Small intestine (tissue), 7 donors: ENCODE results near the gene GDPD3. TPM values are rescaled to one million over a fixed set of nuclear protein-coding genes. Genes with fewer than 3 reads are reported as not detected.

Source experiments
- DNase-seq, 2 donors: peaks; one replicate each; pipeline versions ENCODE4 v3.0.0 to v3.0.0-alpha.2; 2013
- FAIRE-seq: peaks from 2 replicates; lab custom pipeline; 2012; peaks lifted over from hg19 to GRCh38; lab: Jason Lieb, UNC
- H3K27ac ChIP-seq, 3 donors: one replicate each; pipeline ENCODE4 v1.5.1; 2013; ENCODE audit warnings: low read length in 2 of 3, mild to moderate bottlenecking in 2 of 3, control low read depth in 1 of 3, inconsistent platforms in 1 of 3, low read depth in 1 of 3, moderate library complexity in 1 of 3
- H3K27me3 ChIP-seq, 3 donors: one replicate each; pipeline ENCODE4 v1.6.1; 2013; ENCODE audit warnings: low read length in 3 of 3, inconsistent platforms in 1 of 3; ENCODE audit not compliant: control insufficient read depth in 3 of 3, insufficient read depth in 3 of 3
- H3K36me3 ChIP-seq, 3 donors: one replicate each; pipeline ENCODE4 v1.6.1; 2013; ENCODE audit warnings: low read length in 3 of 3, inconsistent platforms in 1 of 3, low read depth in 1 of 3, mild to moderate bottlenecking in 1 of 3, moderate library complexity in 1 of 3; ENCODE audit not compliant: control insufficient read depth in 3 of 3, insufficient read depth in 2 of 3
- H3K4me1 ChIP-seq, 3 donors: one replicate each; pipeline ENCODE4 v1.6.1; 2013; ENCODE audit warnings: low read length in 2 of 3, inconsistent platforms in 1 of 3, low read depth in 1 of 3, mild to moderate bottlenecking in 1 of 3, moderate library complexity in 1 of 3; ENCODE audit not compliant: control insufficient read depth in 3 of 3, insufficient read depth in 2 of 3
- H3K4me3 ChIP-seq, 3 donors: one replicate each; pipeline ENCODE4 v1.5.1; 2013; ENCODE audit warnings: low read length in 3 of 3, control low read depth in 1 of 3, inconsistent platforms in 1 of 3, low read depth in 1 of 3, mild to moderate bottlenecking in 1 of 3, moderate library complexity in 1 of 3
- H3K9me3 ChIP-seq, 2 donors: one replicate each; pipeline ENCODE4 v1.6.1; 2013; ENCODE audit warnings: low read depth in 1 of 2, low read length in 1 of 2; ENCODE audit not compliant: control insufficient read depth in 2 of 2, insufficient read depth in 1 of 2
- WGBS, 3 donors: extraction: QIAGEN DNeasy Blood & Tissue Kit; methylation state at CpG; one replicate each; pipeline ENCODE4 v1.1.7; 2013; 5-methylcytosine and 5-hydroxymethylcytosine counted together
- polyA plus RNA-seq, 4 donors: library from polyadenylated mRNA; stranded (reverse) in 3 of 4; unstranded in 1 of 4; fragments of 200-250 nt in 3 of 4; fragments of 120-200 nt in 1 of 4; gene quantifications; one replicate each; pipeline versions ENCODE4 v1.2.1 to v1.2.3, GENCODE V29; 2013
- donor health status: healthy with polysubstance abuse.
- donor health status: control.
- donor health status: control.
- donor health status: Bipolar disorder and iron deficiency.
- donor health status: healthy.

The GDPD3 gene
- polyA plus RNA-seq, 4 donors = 13.2 to 23.9 (median 19.5) TPM

GRCh38 chr16:30069611-30070462 lies 43.5 kb downstream of the GDPD3 start:
- Histone ChIP-seq H3K36me3 (peaks cover 19 to 72% (median 32%) of the 10 kb centered on the region in 3 donors), H3K27me3 (no peaks in the 10 kb centered on the region), H3K4me3 (no peak overlapping the region), H3K27ac (peak overlapping the region in 1 of 3 donors; percentile 1), H3K9me3 (no peaks in the 10 kb centered on the region), H3K4me1 (peaks cover 0 to 20% (median 2%) of the 10 kb centered on the region in 3 donors)
- DNase-seq (no peak), FAIRE-seq (no peak)
- 77 to 86% (median 78%) methylated on average over 30 to 31 of the region's 31 CpGs for WGBS, 3 donors

DNA sequence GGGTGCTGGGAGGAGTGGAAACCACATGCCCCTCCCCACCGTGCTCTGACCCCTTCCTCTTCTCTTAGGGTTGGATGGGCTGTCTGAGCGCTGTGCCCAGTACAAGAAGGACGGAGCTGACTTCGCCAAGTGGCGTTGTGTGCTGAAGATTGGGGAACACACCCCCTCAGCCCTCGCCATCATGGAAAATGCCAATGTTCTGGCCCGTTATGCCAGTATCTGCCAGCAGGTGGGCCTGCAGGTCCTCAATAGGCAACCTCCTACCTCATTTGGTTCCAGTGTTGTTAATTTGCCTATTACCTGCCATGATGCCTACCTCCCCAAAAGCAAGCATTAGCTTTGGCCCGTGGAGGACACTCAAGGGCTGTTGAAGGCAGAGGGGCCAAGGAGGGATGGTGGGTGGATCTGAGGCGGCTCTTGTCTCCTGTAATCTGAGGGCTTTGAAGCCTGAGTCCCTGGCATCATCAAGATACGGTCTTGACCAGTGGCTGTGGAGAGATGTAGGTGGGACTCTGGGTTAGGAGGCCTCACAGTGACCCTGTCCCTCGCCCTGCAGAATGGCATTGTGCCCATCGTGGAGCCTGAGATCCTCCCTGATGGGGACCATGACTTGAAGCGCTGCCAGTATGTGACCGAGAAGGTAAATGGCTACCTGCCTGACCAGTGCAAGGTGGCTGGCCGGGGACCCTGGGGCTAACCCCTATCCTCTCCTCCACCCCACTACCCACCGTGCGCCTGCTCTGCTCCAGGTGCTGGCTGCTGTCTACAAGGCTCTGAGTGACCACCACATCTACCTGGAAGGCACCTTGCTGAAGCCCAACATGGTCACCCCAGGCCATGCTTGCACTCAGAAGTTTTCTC lies 44.4 kb downstream of the GDPD3 start:
- H3K36me3 ChIP-seq = peaks cover 19 to 72% (median 32%) of the 10 kb centered on the region in 3 donors
- 79 to 83% (median 81%) methylated on average over 17 of the region's 17 CpGs for WGBS, 3 donors
- H3K27ac ChIP-seq = peak overlapping the region in 1 of 3 donors; percentile 26
- no peak overlapping the region for H3K4me3 ChIP-seq
- FAIRE-seq = no peak
- no peaks in the 10 kb centered on the region for H3K27me3 ChIP-seq
- peak; percentile 36 to 49 for DNase-seq
- peaks cover 0 to 27% (median 2%) of the 10 kb centered on the region in 3 donors for H3K4me1 ChIP-seq
- H3K9me3 ChIP-seq = no peaks in the 10 kb centered on the region

- peak overlapping the region in 1 of 3 donors; percentile 26 for H3K27ac ChIP-seq
- DNase-seq = no peak
Observed at GRCh38 chr16:30068333-30068732, 45.0 kb downstream of the GDPD3 start.

DNA sequence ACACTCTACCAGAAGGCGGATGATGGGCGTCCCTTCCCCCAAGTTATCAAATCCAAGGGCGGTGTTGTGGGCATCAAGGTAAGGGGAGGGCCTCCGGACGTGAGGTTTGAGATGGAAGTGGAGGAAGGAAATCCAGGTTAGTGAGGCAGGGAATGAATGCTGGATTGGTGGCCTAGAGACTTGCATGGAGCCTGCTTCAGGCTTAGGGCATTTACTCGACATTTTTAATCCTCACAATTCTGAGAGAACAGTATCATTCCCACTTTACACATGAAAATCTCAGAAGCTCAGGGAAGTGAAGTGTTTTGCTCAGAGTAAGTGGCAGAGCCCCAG lies 45.8 kb downstream of the GDPD3 start:
- peak overlapping the region in 1 of 3 donors; percentile 3 for H3K27ac ChIP-seq
- WGBS, 3 donors = 48 to 67% (median 53%) methylated on average over 6 of the region's 6 CpGs
- no peaks in the 10 kb centered on the region for H3K9me3 ChIP-seq
- H3K36me3 ChIP-seq = peaks cover 19 to 64% (median 32%) of the 10 kb centered on the region in 3 donors
- FAIRE-seq (no peak), DNase-seq (no peak)
- peak overlapping the region in 1 of 3 donors; percentile 85 for H3K4me3 ChIP-seq
- peaks cover 0 to 36% (median 6%) of the 10 kb centered on the region in 3 donors for H3K4me1 ChIP-seq
- H3K27me3 ChIP-seq = no peaks in the 10 kb centered on the region

More at GRCh38 chr16:30068333-30068732, 45.0 kb downstream of the GDPD3 start:
- H3K9me3 ChIP-seq = no peaks in the 10 kb centered on the region
- no peak for FAIRE-seq
- H3K4me3 ChIP-seq = no peak overlapping the region
- no peaks in the 10 kb centered on the region for H3K27me3 ChIP-seq
- 78 to 80% (median 79%) methylated on average over 9 of the region's 9 CpGs for WGBS, 3 donors
- H3K36me3 ChIP-seq = peaks cover 19 to 72% (median 32%) of the 10 kb centered on the region in 3 donors
- H3K4me1 ChIP-seq = peaks cover 0 to 33% (median 6%) of the 10 kb centered on the region in 3 donors

GRCh38 chr16:30066761-30067583 lies 46.4 kb downstream of the GDPD3 start:
- peak overlapping the region; percentile 85 to 100 (median 92) for H3K4me3 ChIP-seq
- H3K4me1 ChIP-seq = peaks cover 0 to 36% (median 6%) of the 10 kb centered on the region in 3 donors
- WGBS, 3 donors = 19 to 45% (median 28%) methylated on average over 21 of the region's 21 CpGs
- peaks cover 19 to 58% (median 29%) of the 10 kb centered on the region in 3 donors for H3K36me3 ChIP-seq
- DNase-seq (peak; percentile 32 to 40), FAIRE-seq (no peak)
- H3K27me3 ChIP-seq = no peaks in the 10 kb centered on the region
- peak overlapping the region; percentile 84 to 100 (median 98) for H3K27ac ChIP-seq
- no peaks in the 10 kb centered on the region for H3K9me3 ChIP-seq

- DNase-seq (peak in 1 of 2 donors; percentile 43), FAIRE-seq (no peak)
- WGBS, 3 donors = 0 to 1% (median 0%) methylated on average over 42 to 44 of the region's 44 CpGs
- H3K27me3 ChIP-seq = no peaks in the 10 kb centered on the region
- H3K27ac ChIP-seq = peak overlapping the region; percentile 84 to 100 (median 98)
- peaks cover 0 to 36% (median 6%) of the 10 kb centered on the region in 3 donors for H3K4me1 ChIP-seq
- no peaks in the 10 kb centered on the region for H3K9me3 ChIP-seq
- H3K36me3 ChIP-seq = peaks cover 15 to 50% (median 29%) of the 10 kb centered on the region in 3 donors
- H3K4me3 ChIP-seq = peak overlapping the region; percentile 85 to 100 (median 92)
Observed at GRCh38 chr16:30065943-30066760, 47.2 kb downstream of the GDPD3 start.
